Natural killer cell (primary cell): ENCODE data around the gene ZNF860. TPM values are rescaled to one million over a fixed set of nuclear protein-coding genes. Genes with fewer than 3 reads are reported as not detected.

Experiments
- ATAC-seq, 3 donors: fragments of 150-1000 bp in 2 of 3; fragments of 200-7000 bp in 1 of 3; cut with Tn5 transposase; 1 replicate in 1 of 3; 2 replicates in 2 of 3; pipeline ENCODE4 v1.10.0; 2021; ENCODE audit warnings: mild to moderate bottlenecking in 2 of 3, moderate library complexity in 2 of 3
- DNase-seq, 2 donors: peaks; one replicate each; pipeline versions ENCODE4 v3.0.0 to v3.0.0-alpha.2; 2013 to 2021; ENCODE audit warnings: mixed read lengths in 1 of 2
- H3K27ac ChIP-seq: one replicate; pipeline ENCODE4 v1.5.1; 2013; ENCODE audit warnings: mild to moderate bottlenecking, low read length
- H3K27me3 ChIP-seq: one replicate; pipeline ENCODE4 v1.6.1; 2013; ENCODE audit warnings: low read length; ENCODE audit not compliant: control insufficient read depth, insufficient read depth
- H3K36me3 ChIP-seq: one replicate; pipeline ENCODE4 v1.6.1; 2013; ENCODE audit warnings: low read length; ENCODE audit not compliant: control insufficient read depth, insufficient read depth
- H3K4me1 ChIP-seq: one replicate; pipeline ENCODE4 v1.6.1; 2013; ENCODE audit warnings: low read length; ENCODE audit not compliant: control insufficient read depth, insufficient read depth
- H3K4me3 ChIP-seq: one replicate; pipeline ENCODE4 v1.5.1; 2013; ENCODE audit warnings: low read length
- H3K9me3 ChIP-seq: one replicate; pipeline ENCODE4 v1.6.1; 2013; ENCODE audit warnings: low read length; ENCODE audit not compliant: control insufficient read depth, insufficient read depth
- H3K27ac Mint-ChIP-seq, 2 donors: one replicate each; pipeline ENCODE4 v1.8.0; 2022; ENCODE audit warnings: mild to moderate bottlenecking in 2 of 2, mixed read lengths in 2 of 2, moderate library complexity in 1 of 2
- H3K27me3 Mint-ChIP-seq, 2 donors: one replicate each; pipeline ENCODE4 v1.8.0; 2022; ENCODE audit warnings: low read depth in 2 of 2, mixed read lengths in 2 of 2
- H3K36me3 Mint-ChIP-seq: one replicate; pipeline ENCODE4 v1.8.0; 2022; ENCODE audit warnings: mixed read lengths
- H3K4me1 Mint-ChIP-seq, 2 donors: one replicate each; pipeline ENCODE4 v1.8.0; 2022; ENCODE audit warnings: mixed read lengths in 2 of 2
- H3K4me3 Mint-ChIP-seq: one replicate; pipeline ENCODE4 v1.8.0; 2022; ENCODE audit warnings: mild to moderate bottlenecking, moderate library complexity, mixed read lengths
- H3K9me3 Mint-ChIP-seq, 2 donors: one replicate each; pipeline ENCODE4 v1.8.0; 2022; ENCODE audit warnings: mixed read lengths in 2 of 2
- CTCF ChIP-seq: fragments of 200-600 bp; IDR thresholded peaks from one replicate; pipeline ENCODE4 v1.8.0; 2022; ENCODE audit warnings: antibody characterized with exemption
- whole genome bisulfite sequencing: methylation state at CpG from one replicate; pipeline ENCODE4 v1.1.7; 2013; ENCODE audit warnings: missing lambda C conversion rate; ENCODE audit not compliant: insufficient coverage; 5-methylcytosine and 5-hydroxymethylcytosine counted together
- intact Hi-C: fragments of 100-400 bp; cut with micrococcal nuclease; formaldehyde crosslinking; loops from one replicate; pipeline ENCODE4 v1.14.2; 2022
- total RNA-seq, 4 donors: library from RNA; stranded (reverse); fragments of 120-200 nt in 1 of 4; gene quantifications; one replicate each; pipeline versions ENCODE4 v1.2.3 to v1.2.4, GENCODE V29; 2013 to 2022

ZNF860 gene
- under 1 TPM in 1 of 3 donors, not detected in 2; 0.10 TPM for total RNA-seq
- total RNA-seq (2013), result 23.9 TPM

GRCh38 chr3:31981206-31982181 is at the start of gene ZNF860, which contains the start of gene OSBPL10:
Gene ZNF860, plus strand, starts transcription at chr3:31981750. Its CDS starts 7,330 bp downstream, at chr3:31989080.
Gene OSBPL10, minus strand, starts transcription at chr3:31981262. Its CDS starts 83 bp downstream, at chr3:31981179.
- ATAC-seq, result peak in 1 of 3 donors; percentile 38
- H3K27me3 Mint-ChIP-seq, result peaks cover 48 to 63% of the 10 kb centered on the region in 2 donors
- Histone ChIP-seq H3K27ac (no peak within 1 kb of the TSS), H3K27me3 (peaks cover 22% of the 10 kb centered on the region), H3K4me3 (peak within 1 kb of the TSS; percentile 44), H3K4me1 (peaks cover 18% of the 10 kb centered on the region), H3K9me3 (no peaks in the 10 kb centered on the region), H3K36me3 (no peaks in the 10 kb centered on the region)
- H3K4me1 Mint-ChIP-seq, result peaks cover 4 to 10% of the 10 kb centered on the region in 2 donors
- H3K9me3 Mint-ChIP-seq, result no peaks in the 10 kb centered on the region
- WGBS, result 10% methylated on average over 65 of the region's 65 CpGs
- no peaks in the 10 kb centered on the region for H3K36me3 Mint-ChIP-seq
- intact Hi-C loops, result no loop called here
- DNase-seq, result peak in 1 of 2 donors; percentile 30
- no peak within 1 kb of the TSS for H3K27ac Mint-ChIP-seq
- peak within 1 kb of the TSS; percentile 84 for H3K4me3 Mint-ChIP-seq
- no peak for TF ChIP-seq CTCF

- ATAC-seq, result no peak
- no peaks in the 10 kb centered on the region for H3K27me3 ChIP-seq
- intact Hi-C loops, result no loop called here
- H3K9me3 Mint-ChIP-seq, result no peaks in the 10 kb centered on the region
- no peaks in the 10 kb centered on the region for H3K36me3 ChIP-seq
- no peaks in the 10 kb centered on the region for H3K36me3 Mint-ChIP-seq
- H3K4me3 ChIP-seq, result no peak overlapping the region
- DNase-seq, result no peak
- no peaks in the 10 kb centered on the region for H3K4me1 Mint-ChIP-seq
- H3K27ac ChIP-seq, result no peak overlapping the region
- H3K4me1 ChIP-seq, result no peaks in the 10 kb centered on the region
- H3K4me3 Mint-ChIP-seq, result no peak overlapping the region
- WGBS, result 92% methylated on average over 3 of the region's 3 CpGs
- no peak for TF ChIP-seq CTCF
- H3K9me3 ChIP-seq, result no peaks in the 10 kb centered on the region
- peaks cover 3 to 9% of the 10 kb centered on the region in 2 donors for H3K27me3 Mint-ChIP-seq
- no peak overlapping the region for H3K27ac Mint-ChIP-seq
Measured at GRCh38 chr3:31932990-31933389, 48.6 kb upstream of the ZNF860 start.

GRCh38 chr3:31934018-31934417 is 47.5 kb upstream of the ZNF860 start:
- TF ChIP-seq CTCF, result no peak
- no peaks in the 10 kb centered on the region for H3K4me1 ChIP-seq
- H3K9me3 ChIP-seq, result no peaks in the 10 kb centered on the region
- no peak overlapping the region for H3K4me3 ChIP-seq
- Mint-ChIP-seq H3K27me3 (peaks cover 3 to 9% of the 10 kb centered on the region in 2 donors), H3K9me3 (no peaks in the 10 kb centered on the region), H3K27ac (no peak overlapping the region), H3K36me3 (no peaks in the 10 kb centered on the region), H3K4me3 (no peak overlapping the region), H3K4me1 (no peaks in the 10 kb centered on the region)
- no CpG with 5 or more reads among the region's 1 CpG for WGBS
- intact Hi-C loops, result no loop called here
- H3K27me3 ChIP-seq, result no peaks in the 10 kb centered on the region
- no peak overlapping the region for H3K27ac ChIP-seq
- ATAC-seq, result no peak
- no peak for DNase-seq
- H3K36me3 ChIP-seq, result no peaks in the 10 kb centered on the region
